IMR-90 (cell line): Measurements from ENCODE around the gene NHSL1. TPM values are rescaled to one million over a fixed set of nuclear protein-coding genes. Genes with fewer than 3 reads are reported as not detected.

Source experiments
- ATAC-seq: fragments of 200-7000 bp; cut with Tn5 transposase; 2 replicates; pipeline ENCODE4 v1.9.1; 2020; ENCODE audit warnings: low read depth, mild to moderate bottlenecking, moderate library complexity
- BruUV-seq: library from RNA; stranded (reverse); fragments of 400-500 nt; replicated peaks from 2 replicates; lab custom pipeline; 2021; lab: Mats Ljungman, UMichigan
- CTCF ChIA-PET: fragments of 300-600 bp; formaldehyde crosslinking; extraction: SDS; loops from one replicate; lab custom pipeline; 2021; ENCODE audit warnings: antibody characterized with exemption; lab: Yijun Ruan, JAX
- POLR2A ChIA-PET: fragments of 300-600 bp; sonication (Branson Sonifier 250); formaldehyde crosslinking; loops from one replicate; lab custom pipeline; 2022; ENCODE audit warnings: antibody characterized with exemption; ENCODE audit not compliant: unreplicated experiment; lab: Charles Lee
- DNase-seq: peaks from one replicate; pipeline ENCODE4 v3.0.0; 2013
- H2AFZ ChIP-seq: replicated peaks from 2 replicates; pipeline ENCODE3; 2013; ENCODE audit warnings: low read length, mild to moderate bottlenecking; ENCODE audit not compliant: poor library complexity
- H2AK5ac ChIP-seq: 2 replicates; pipeline ENCODE4 v1.6.1; 2013; ENCODE audit warnings: low read depth, low read length, inconsistent platforms
- H2AK9ac ChIP-seq: replicated peaks from 2 replicates; pipeline ENCODE3; 2013; ENCODE audit warnings: mild to moderate bottlenecking, low read depth, low read length, moderate library complexity; ENCODE audit not compliant: poor library complexity
- H2BK120ac ChIP-seq: 2 replicates; pipeline ENCODE4 v1.6.1; 2013; ENCODE audit warnings: low read depth, low read length, inconsistent platforms
- H2BK15ac ChIP-seq: 3 replicates; pipeline ENCODE4 v1.6.1; 2013; ENCODE audit warnings: low read depth, low read length, inconsistent platforms
- H2BK20ac ChIP-seq: 2 replicates; pipeline ENCODE4 v1.6.1; 2013; ENCODE audit warnings: low read depth, mild to moderate bottlenecking, inconsistent platforms, low read length, moderate library complexity
- H2BK5ac ChIP-seq: 2 replicates; pipeline ENCODE4 v1.6.1; 2013; ENCODE audit warnings: mild to moderate bottlenecking, low read depth, low read length, inconsistent platforms; ENCODE audit not compliant: poor library complexity, severe bottlenecking
- H3K14ac ChIP-seq: replicated peaks from 2 replicates; pipeline ENCODE4 v1.6.1; 2013; ENCODE audit warnings: low read depth, low read length, inconsistent platforms
- H3K18ac ChIP-seq: 2 replicates; pipeline ENCODE4 v1.6.1; 2013; ENCODE audit warnings: low read depth, low read length, control low read depth
- H3K23ac ChIP-seq: 2 replicates; pipeline ENCODE4 v1.6.1; 2013; ENCODE audit warnings: low read depth, low read length, inconsistent platforms
- H3K27ac ChIP-seq: 2 replicates; pipeline ENCODE4 v1.5.1; 2013; ENCODE audit warnings: mild to moderate bottlenecking, control low read depth, low read length; ENCODE audit not compliant: insufficient read depth
- H3K27me3 ChIP-seq: 2 replicates; pipeline ENCODE4 v1.6.1; 2013; ENCODE audit warnings: low read length; ENCODE audit not compliant: control insufficient read depth, insufficient read depth
- H3K36me3 ChIP-seq: 2 replicates; pipeline ENCODE4 v1.6.1; 2013; ENCODE audit warnings: low read length, mixed read lengths; ENCODE audit not compliant: control insufficient read depth, insufficient read depth
- H3K4ac ChIP-seq: 2 replicates; pipeline ENCODE4 v1.6.1; 2013; ENCODE audit warnings: low read depth, low read length, inconsistent platforms
- H3K4me1 ChIP-seq: 2 replicates; pipeline ENCODE4 v1.6.1; 2013; ENCODE audit warnings: low read length, mixed read lengths; ENCODE audit not compliant: control insufficient read depth, insufficient read depth
- H3K4me2 ChIP-seq: 2 replicates; pipeline ENCODE4 v1.6.1; 2013; ENCODE audit warnings: low read depth, mild to moderate bottlenecking, control low read depth, low read length, moderate library complexity
- H3K4me3 ChIP-seq: 2 replicates; pipeline ENCODE4 v1.5.1; 2013; ENCODE audit warnings: low read depth, mild to moderate bottlenecking, control low read depth, low read length, moderate library complexity; ENCODE audit not compliant: insufficient read depth
- H3K56ac ChIP-seq: 2 replicates; pipeline ENCODE4 v1.6.1; 2013; ENCODE audit warnings: low read length, inconsistent platforms; ENCODE audit not compliant: insufficient read depth; ENCODE audit errors: extremely low read depth
- H3K79me1 ChIP-seq, 2 experiments: 2 replicates each; pipeline ENCODE4 v1.6.1; 2013; ENCODE audit warnings: low read length in 2 of 2, inconsistent platforms in 1 of 2, low read depth in 1 of 2
- H3K9ac ChIP-seq: 2 replicates; pipeline ENCODE4 v1.6.1; 2013; ENCODE audit warnings: low read depth, low read length, control low read depth
- H3K9me1 ChIP-seq: 2 replicates; pipeline ENCODE4 v1.6.1; 2013; ENCODE audit warnings: low read length, inconsistent platforms; ENCODE audit not compliant: insufficient read depth
- H3K9me3 ChIP-seq: 2 replicates; pipeline ENCODE4 v1.6.1; 2013; ENCODE audit warnings: low read length; ENCODE audit not compliant: control insufficient read depth, insufficient read depth
- H4K20me1 ChIP-seq: 2 replicates; pipeline ENCODE4 v1.6.1; 2013; ENCODE audit warnings: low read length, inconsistent platforms; ENCODE audit not compliant: insufficient read depth
- H4K5ac ChIP-seq: 2 replicates; pipeline ENCODE4 v1.6.1; 2013; ENCODE audit warnings: mild to moderate bottlenecking, low read depth, low read length, control low read depth
- H4K8ac ChIP-seq, 2 experiments: 2 replicates each; pipeline ENCODE4 v1.6.1; 2013; ENCODE audit warnings: low read depth in 2 of 2, low read length in 2 of 2, control low read depth in 1 of 2, inconsistent platforms in 1 of 2
- H4K91ac ChIP-seq: 2 replicates; pipeline ENCODE4 v1.6.1; 2013; ENCODE audit warnings: low read depth, low read length, inconsistent platforms; ENCODE audit not compliant: insufficient read depth
- CHD1 ChIP-seq: IDR thresholded peaks from 2 replicates; pipeline ENCODE4 v1.6.1; 2012; ENCODE audit warnings: low read depth, low read length, improper control_type of control experiment
- WGBS, 2 experiments: methylation state at CpG; one replicate each; pipeline versions ENCODE4 v1.1.5 to v1.1.7; 2013; ENCODE audit warnings: missing lambda C conversion rate in 2 of 2; ENCODE audit not compliant: insufficient read length in 1 of 2; ENCODE audit errors: extremely low coverage in 2 of 2; 5-methylcytosine and 5-hydroxymethylcytosine counted together
- dilution Hi-C: fragments of 300-500 bp; cut with HindIII; formaldehyde crosslinking; loops from one replicate; pipeline ENCODE4 v1.14.3; 2018; ENCODE audit warnings: low sequenced_read_pairs; ENCODE audit not compliant: unreplicated experiment
- in situ Hi-C: fragments of 300-500 bp; cut with MboI; formaldehyde crosslinking; loops from 3 replicates; pipeline ENCODE4 v1.14.3; 2019; ENCODE audit warnings: low sequenced_read_pairs, inconsistent platforms, mixed read lengths
- intact Hi-C: fragments of 100-400 bp; cut with micrococcal nuclease; formaldehyde crosslinking; loops from 2 replicates; pipeline ENCODE4 v1.10.0; 2022
- polyA plus RNA-seq, 3 experiments: library from polyadenylated mRNA; depleted of rRNA; stranded (reverse); fragments of >200 nt; gene quantifications; 2 replicates each; pipeline ENCODE4 v1.2.3, GENCODE V29; 2012; ENCODE audit warnings: low replicate concordance in 1 of 3
- total RNA-seq: library from RNA; depleted of rRNA; stranded (reverse); fragments of >200 nt; gene quantifications from 2 replicates; pipeline ENCODE4 v1.2.3, GENCODE V29; 2012
- TF ChIP-seq, protein P1 (sequence below): fragments of 150-350 bp; IDR thresholded peaks from 2 replicates; pipeline ENCODE4 v1.6.1; 2016; ENCODE audit warnings: low read depth, mild to moderate bottlenecking, low read length, moderate library complexity, borderline replicate concordance

NHSL1 gene
- total and polyA plus RNA-seq, 2 of the 4 experiments (the other 2 are of a cell fraction), result 5.6 to 7.2 TPM

- DNase-seq (no peak), ATAC-seq (no peak)
- Histone ChIP-seq H4K20me1 (no peaks in the 10 kb centered on the region), H3K9me3 (no peaks in the 10 kb centered on the region), H3K23ac (no peak overlapping the region), H3K27me3 (peaks cover 13% of the 10 kb centered on the region), H2BK5ac (no peak overlapping the region), H4K5ac (no peak overlapping the region), H2AFZ (no peak overlapping the region), H3K56ac (no peak overlapping the region), H2BK20ac (no peak overlapping the region), H3K36me3 (no peaks in the 10 kb centered on the region), H4K8ac (no peak overlapping the region), H3K79me1 (no peaks in the 10 kb centered on the region), H3K27ac (no peak overlapping the region), H3K4ac (no peak overlapping the region), H3K4me2 (no peak overlapping the region), H3K9me1 (no peaks in the 10 kb centered on the region), H3K14ac (no peak overlapping the region), H2BK120ac (no peak overlapping the region), H2BK15ac (no peak overlapping the region), H4K91ac (no peak overlapping the region), H3K18ac (no peak overlapping the region), H2AK9ac (no peak overlapping the region), H2AK5ac (no peak overlapping the region), H3K4me3 (no peak overlapping the region), H3K9ac (no peak overlapping the region), H3K4me1 (no peaks in the 10 kb centered on the region)
- 92% methylated on average over 2 of the region's 8 CpGs; no CpG with 5 or more reads in 1 of the 2 experiments for WGBS, 2 experiments
- no peak for TF ChIP-seq CHD1
- TF ChIP-seq, protein P1, sequence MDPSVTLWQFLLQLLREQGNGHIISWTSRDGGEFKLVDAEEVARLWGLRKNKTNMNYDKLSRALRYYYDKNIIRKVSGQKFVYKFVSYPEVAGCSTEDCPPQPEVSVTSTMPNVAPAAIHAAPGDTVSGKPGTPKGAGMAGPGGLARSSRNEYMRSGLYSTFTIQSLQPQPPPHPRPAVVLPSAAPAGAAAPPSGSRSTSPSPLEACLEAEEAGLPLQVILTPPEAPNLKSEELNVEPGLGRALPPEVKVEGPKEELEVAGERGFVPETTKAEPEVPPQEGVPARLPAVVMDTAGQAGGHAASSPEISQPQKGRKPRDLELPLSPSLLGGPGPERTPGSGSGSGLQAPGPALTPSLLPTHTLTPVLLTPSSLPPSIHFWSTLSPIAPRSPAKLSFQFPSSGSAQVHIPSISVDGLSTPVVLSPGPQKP, result no peak
- POLR2A ChIA-PET, result no interaction called here
- CTCF ChIA-PET, result no interaction called here
- intact Hi-C loops, result no loop called here
- dilution Hi-C loops, result no loop called here
- no TSS peak for BruUV-seq
- in situ Hi-C loops, result no loop called here
Measured at GRCh38 chr6:138387577-138388368, 111.5 kb downstream of the NHSL1 start.
